ENCODE data around the gene IL15. TPM values are rescaled to one million over a fixed set of nuclear protein-coding genes. Genes with fewer than 3 reads are reported as not detected.
"Not testable (repeated sequence)": the region's sequence is repeated elsewhere in the genome, so short reads cannot be mapped to it uniquely, and the experiment has no call there.

The IL15 gene
- total RNA-seq, 1 experiment from 2014 or later, result 8.9 TPM

DNA sequence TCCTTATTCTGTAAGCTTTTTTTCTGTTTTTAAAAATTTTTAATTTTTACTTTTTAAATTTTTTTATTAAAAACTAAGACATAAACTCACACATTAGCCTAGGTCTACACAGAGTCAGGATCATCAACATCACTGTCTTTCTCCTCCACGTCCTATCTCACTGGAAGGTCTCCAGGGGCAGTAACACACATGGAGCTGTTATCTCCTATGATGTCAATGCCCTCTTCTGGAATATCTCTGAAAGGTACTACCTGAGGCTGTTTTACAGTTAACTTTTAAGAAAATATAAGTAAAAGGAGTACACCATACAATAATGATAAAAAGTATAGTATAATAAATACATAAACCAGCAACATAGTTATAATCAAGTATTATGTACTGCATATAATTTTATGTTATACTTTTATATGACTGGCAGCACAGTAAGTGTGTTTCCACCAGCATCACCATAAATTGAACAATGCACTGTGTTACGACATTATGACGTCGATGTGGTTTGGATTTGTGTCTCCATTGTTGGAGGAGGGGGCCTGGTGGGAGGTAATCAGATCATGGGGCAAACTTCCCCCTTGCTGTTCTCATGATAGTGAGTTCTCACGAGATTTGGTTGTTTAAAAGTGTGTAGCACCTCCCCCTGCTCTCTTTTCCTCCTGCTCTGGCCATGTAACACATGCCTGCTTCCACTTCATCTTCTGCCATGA is 21.3 kb downstream of the IL15 start:
- no peaks in the 10 kb centered on the region for H3K36me3 ChIP-seq
- no peak overlapping the region for H3K4me3 ChIP-seq
- peaks cover 30% of the 10 kb centered on the region for H3K4me1 ChIP-seq (replicated peaks)
- H3K27ac ChIP-seq, result no peak overlapping the region
- DNase-seq (ENCODE audit: low read depth in 1 of 2, low spot score in 2 of 2), result no peak
- H3K9me3 ChIP-seq (replicated peaks), result no peaks in the 10 kb centered on the region
- no peaks in the 10 kb centered on the region for H3K27me3 ChIP-seq (replicated peaks)

DNA sequence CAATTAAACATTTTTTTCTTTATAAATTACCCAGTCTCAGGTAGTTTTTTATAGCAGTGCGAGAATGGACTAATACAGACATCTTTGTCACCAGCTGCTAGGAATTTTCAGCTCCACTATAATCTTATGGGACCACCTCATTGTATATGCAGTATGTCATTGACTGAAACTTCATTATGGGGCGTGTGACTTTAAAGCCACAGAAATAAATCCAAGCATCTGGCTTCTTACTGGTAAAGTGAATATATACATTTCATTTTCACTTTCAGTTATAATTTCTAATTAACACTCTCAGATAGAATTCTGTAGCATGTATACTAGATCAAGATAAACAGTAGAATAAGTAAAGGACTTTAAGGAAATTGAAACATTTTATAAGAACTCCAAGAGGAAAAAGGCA is 21.9 kb downstream of the IL15 start:
- DNase-seq (ENCODE audit: low read depth in 1 of 2, low spot score in 2 of 2), result no peak
- Histone ChIP-seq H3K9me3 (replicated peaks) (no peaks in the 10 kb centered on the region), H3K27me3 (replicated peaks) (no peaks in the 10 kb centered on the region), H3K36me3 (no peaks in the 10 kb centered on the region), H3K4me3 (no peak overlapping the region), H3K4me1 (replicated peaks) (peaks cover 24% of the 10 kb centered on the region), H3K27ac (no peak overlapping the region)

DNA sequence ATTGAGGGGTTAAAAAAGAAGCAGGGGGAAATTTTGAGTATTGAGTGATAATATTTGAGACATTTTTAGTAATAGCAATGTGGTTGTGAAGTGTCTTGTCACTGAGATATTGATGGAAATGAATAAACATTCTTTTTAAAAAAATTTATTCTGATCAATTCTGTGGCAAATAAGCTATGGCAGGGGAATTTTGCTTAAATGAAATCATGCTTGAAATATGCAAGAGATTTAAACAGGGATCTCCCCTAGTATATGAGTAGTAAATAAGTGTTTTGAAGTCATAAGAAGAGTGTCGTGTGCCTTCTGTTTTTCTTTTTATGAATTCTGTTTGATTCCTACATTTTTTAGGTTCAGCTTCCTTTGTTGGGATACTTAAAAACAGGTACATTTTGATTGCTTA is 23.2 kb downstream of the IL15 start:
- peaks cover 12% of the 10 kb centered on the region; the same call in 1 of the 2 replicates for H3K4me1 ChIP-seq (replicated peaks)
- H3K27ac ChIP-seq, result no peak overlapping the region; the same call in 1 of the 2 replicates
- no peaks in the 10 kb centered on the region for H3K9me3 ChIP-seq (replicated peaks)
- no peaks in the 10 kb centered on the region for H3K27me3 ChIP-seq (replicated peaks)
- no peaks in the 10 kb centered on the region for H3K36me3 ChIP-seq
- H3K4me3 ChIP-seq, result no peak overlapping the region
- DNase-seq (ENCODE audit: low read depth in 1 of 2, low spot score in 2 of 2), result no peak

DNA sequence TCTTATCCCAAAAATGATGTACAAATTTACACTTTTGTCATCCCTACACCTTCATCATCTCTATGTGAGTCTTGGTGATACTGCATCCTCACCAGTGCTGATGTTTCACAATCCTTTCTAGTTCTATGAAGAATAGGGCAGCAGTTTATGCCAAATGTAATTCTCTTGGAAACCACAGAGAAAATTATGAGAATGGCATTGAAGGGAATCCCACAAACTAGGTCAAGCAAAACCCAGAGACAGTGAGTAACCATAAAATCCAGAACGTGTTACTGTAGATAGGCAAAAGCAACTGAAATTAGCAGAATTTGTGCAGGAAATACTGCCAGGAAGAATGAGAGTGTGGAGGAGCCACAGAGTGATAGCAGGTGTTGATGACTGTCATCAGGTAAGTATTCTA is 24.5 kb downstream of the IL15 start:
- DNase-seq (ENCODE audit: low read depth in 1 of 2, low spot score in 2 of 2), result no peak
- Histone ChIP-seq H3K9me3 (replicated peaks) (no peaks in the 10 kb centered on the region), H3K36me3 (no peaks in the 10 kb centered on the region), H3K27me3 (replicated peaks) (no peaks in the 10 kb centered on the region), H3K27ac (no peak overlapping the region), H3K4me1 (replicated peaks) (peaks cover 12% of the 10 kb centered on the region; the same call in 1 of the 2 replicates), H3K4me3 (no peak overlapping the region)

DNA sequence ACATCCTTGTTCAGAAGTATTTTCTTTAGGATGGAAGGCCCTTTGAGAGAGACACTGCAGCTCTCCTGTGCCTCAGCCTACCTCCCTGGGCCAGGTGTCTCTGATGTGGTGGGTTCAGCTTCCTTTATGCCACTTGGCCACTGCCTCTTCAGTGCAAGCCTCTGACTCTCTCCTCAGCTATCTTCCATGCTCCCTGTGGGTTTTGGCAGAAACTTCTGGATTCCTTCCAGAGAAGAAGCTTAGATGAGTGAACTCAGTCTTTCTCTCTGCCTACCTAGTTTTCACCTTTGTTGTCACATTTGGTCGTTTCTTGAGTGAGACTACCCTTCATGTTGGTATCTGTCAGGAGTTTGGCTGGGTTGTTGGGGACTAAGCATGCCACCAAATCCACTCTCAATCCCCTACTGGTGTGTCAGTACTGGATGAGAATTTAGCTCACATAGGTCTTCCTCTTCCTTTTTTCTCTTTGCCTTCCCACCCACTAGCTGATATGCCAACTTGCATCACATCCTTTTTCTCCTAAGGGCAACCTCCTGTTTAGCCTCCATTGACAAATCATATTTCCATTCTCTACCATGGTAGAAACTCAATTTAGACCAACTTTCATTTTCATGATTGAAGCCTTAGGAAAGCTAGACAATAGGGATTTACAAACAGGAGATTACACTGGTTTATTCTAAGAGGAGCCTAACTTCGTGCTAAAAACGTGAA is 32.0 kb downstream of the IL15 start:
- H3K27me3 ChIP-seq (replicated peaks), result no peaks in the 10 kb centered on the region
- no peaks in the 10 kb centered on the region for H3K9me3 ChIP-seq (replicated peaks)
- H3K27ac ChIP-seq, result no peak overlapping the region
- no peaks in the 10 kb centered on the region for H3K4me1 ChIP-seq (replicated peaks)
- DNase-seq (ENCODE audit: low read depth in 1 of 2, low spot score in 2 of 2), result no peak
- H3K36me3 ChIP-seq, result no peaks in the 10 kb centered on the region
- no peak overlapping the region for H3K4me3 ChIP-seq

DNA sequence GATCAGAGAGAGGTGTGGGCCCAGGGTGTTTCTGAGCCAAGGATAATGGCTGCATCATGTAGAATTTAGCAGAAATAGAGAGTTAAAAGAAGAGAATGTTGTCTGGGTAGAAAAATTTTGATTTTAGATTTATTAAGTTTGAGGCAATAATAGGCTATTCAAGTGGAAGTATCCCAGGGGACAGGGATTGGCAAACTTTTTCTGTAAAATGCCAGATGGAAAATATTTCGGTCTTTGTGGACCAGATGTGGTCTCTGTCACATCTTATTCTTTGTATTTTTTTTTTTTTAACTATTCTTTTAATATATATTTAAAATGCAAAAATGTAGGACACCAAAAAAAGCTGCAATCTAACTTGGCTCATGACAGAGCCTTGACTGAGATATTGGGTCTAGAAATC is 33.1 kb downstream of the IL15 start:
- Histone ChIP-seq H3K36me3 (no peaks in the 10 kb centered on the region), H3K27me3 (replicated peaks) (no peaks in the 10 kb centered on the region), H3K9me3 (replicated peaks) (no peaks in the 10 kb centered on the region), H3K4me1 (replicated peaks) (no peaks in the 10 kb centered on the region), H3K4me3 (no peak overlapping the region), H3K27ac (no peak overlapping the region)
- no peak for DNase-seq (ENCODE audit: low read depth in 1 of 2, low spot score in 2 of 2)

DNA sequence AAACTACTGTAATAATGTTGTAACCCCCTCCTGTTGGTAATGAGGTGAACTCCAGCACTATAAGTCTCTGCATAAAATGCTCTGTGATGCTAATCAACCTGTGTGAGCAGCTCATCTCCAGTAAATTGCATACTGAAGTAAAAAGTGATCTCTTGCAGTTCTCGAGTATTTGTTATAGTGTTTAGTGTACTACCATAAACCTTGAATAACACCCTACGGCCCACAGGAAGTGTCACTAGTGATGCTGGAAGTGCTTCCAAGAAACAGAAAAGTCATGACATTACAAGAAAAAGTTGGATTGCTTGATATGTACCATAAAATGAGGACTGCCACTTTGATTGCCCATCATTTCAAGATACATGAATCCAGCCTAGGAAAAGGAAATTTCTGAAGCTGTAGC is 39.0 kb downstream of the IL15 start:
- Histone ChIP-seq H3K36me3 (no peaks in the 10 kb centered on the region), H3K4me3 (no peak overlapping the region), H3K27ac (no peak overlapping the region), H3K9me3 (replicated peaks) (no peaks in the 10 kb centered on the region), H3K4me1 (replicated peaks) (peaks cover 15% of the 10 kb centered on the region), H3K27me3 (replicated peaks) (no peaks in the 10 kb centered on the region)
- DNase-seq (ENCODE audit: low read depth in 1 of 2, low spot score in 2 of 2), result no peak

DNA sequence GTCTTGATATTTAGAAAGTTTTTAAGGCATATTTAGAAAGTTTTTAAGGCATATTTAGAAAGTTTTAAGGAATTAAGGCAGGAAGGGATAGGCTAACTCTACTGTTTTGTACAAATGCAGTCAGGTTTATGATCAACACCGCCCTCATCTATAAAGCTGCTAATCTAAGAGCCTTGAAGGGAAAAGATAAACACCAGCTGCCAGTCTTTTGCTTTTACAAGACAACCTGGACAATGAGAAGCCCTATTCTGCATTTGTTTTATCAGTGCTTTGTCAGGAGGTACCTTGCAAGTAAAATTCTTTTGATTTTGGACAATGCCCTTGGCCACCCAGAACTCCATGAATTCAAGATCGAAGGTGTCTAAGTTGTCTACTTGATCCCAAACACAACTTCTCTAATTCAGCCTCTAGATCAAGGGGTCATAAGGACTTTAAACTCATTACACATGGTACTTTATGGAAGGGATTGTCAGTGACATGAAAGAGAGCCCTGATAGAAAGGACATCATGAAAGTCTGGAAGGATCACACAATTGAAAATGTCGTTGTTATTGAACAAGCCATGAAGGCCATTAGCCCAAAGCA is 39.8 kb downstream of the IL15 start:
- Histone ChIP-seq H3K4me3 (no peak overlapping the region), H3K9me3 (replicated peaks) (no peaks in the 10 kb centered on the region), H3K27ac (no peak overlapping the region), H3K36me3 (no peaks in the 10 kb centered on the region), H3K27me3 (replicated peaks) (no peaks in the 10 kb centered on the region), H3K4me1 (replicated peaks) (peaks cover 15% of the 10 kb centered on the region)
- DNase-seq (ENCODE audit: low read depth in 1 of 2, low spot score in 2 of 2), result no peak

DNA sequence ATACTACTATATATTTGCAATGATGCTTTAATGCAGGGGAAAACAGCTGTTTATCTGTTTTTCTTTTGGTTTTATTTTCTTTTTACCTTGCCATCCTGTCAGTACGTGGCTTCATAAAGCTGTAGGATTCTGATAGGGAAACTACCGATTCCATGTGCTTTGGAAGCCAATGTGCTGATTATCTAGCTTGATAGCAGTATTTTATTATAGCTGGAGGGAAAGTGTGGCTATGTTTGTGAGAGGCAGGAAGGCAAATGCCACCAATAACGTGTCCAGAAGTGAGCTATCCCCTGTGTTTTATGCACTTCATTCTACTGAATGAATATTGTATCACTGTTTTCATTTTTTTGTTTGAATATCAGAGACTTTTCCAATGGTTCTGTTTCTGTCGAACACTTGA is 43.7 kb downstream of the IL15 start:
- H3K4me1 ChIP-seq (replicated peaks), result peaks cover 15% of the 10 kb centered on the region
- H3K9me3 ChIP-seq (replicated peaks), result no peaks in the 10 kb centered on the region
- no peak overlapping the region for H3K4me3 ChIP-seq
- H3K27me3 ChIP-seq (replicated peaks), result no peaks in the 10 kb centered on the region
- H3K36me3 ChIP-seq, result no peaks in the 10 kb centered on the region
- no peak overlapping the region for H3K27ac ChIP-seq
- no peak for DNase-seq (ENCODE audit: low read depth in 1 of 2, low spot score in 2 of 2)

DNA sequence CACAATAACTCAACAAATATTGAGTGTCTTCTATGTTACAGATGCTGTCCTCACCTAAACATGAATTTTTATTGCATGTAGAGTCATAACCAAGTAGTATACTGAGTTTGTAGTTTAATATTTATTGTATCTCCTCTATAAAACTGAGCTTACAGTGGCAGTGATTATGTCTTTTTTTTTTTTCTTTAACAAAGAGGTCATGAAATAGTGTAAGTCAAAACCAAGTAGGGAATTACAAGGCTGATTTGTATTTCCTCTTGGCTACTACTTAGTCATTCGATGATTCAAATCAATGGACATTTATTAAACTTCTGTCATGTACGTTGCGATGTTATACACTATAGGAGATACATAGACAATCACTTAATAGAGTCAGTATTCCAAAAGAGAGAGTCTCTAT is 48.4 kb downstream of the IL15 start:
- DNase-seq (ENCODE audit: low read depth in 1 of 2, low spot score in 2 of 2), result no peak
- Histone ChIP-seq H3K27ac (no peak overlapping the region), H3K9me3 (replicated peaks) (no peaks in the 10 kb centered on the region), H3K4me1 (replicated peaks) (0 out of 2 replicates have a peak, but pooled peaks cover 3% of the 10 kb centered on the region), H3K36me3 (no peaks in the 10 kb centered on the region), H3K4me3 (no peak overlapping the region), H3K27me3 (replicated peaks) (no peaks in the 10 kb centered on the region)

DNA sequence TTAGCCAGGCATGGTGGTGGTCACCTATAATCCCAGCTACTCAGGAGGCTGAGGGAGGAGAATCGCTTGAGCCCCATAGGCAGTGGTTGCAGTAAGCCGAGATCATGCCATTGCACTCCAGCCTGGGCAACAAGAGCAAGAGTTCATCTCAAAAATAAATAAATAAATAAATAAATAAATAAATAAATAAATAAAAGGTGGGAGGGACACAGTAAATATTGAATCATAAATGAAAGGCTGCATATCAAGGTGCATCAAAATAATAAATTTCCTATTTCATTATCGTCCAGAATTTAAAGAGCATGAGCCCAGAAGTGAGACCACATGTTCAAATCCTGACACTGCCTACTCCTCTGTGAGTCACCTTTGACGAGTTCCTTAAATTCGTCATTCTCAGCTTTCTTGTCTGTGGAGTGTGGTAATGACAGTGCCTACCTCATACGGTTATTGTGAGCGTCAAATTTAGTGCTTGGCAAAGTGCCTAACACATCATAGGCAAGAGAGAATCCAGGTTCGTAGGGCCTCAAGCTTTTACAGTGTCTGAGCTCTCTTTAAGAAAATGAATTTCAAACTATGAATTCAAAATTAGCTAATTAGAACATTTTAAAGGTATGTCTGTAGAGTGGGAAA is 49.9 kb downstream of the IL15 start:
- Histone ChIP-seq H3K4me1 (replicated peaks) (0 out of 2 replicates have a peak, but pooled peaks cover 3% of the 10 kb centered on the region), H3K9me3 (replicated peaks) (no peaks in the 10 kb centered on the region), H3K27ac (no peak overlapping the region), H3K36me3 (no peaks in the 10 kb centered on the region), H3K4me3 (no peak overlapping the region), H3K27me3 (replicated peaks) (no peaks in the 10 kb centered on the region)
- DNase-seq (ENCODE audit: low read depth in 1 of 2, low spot score in 2 of 2), result peak in 1 of 2 experiments; percentile 1

DNA sequence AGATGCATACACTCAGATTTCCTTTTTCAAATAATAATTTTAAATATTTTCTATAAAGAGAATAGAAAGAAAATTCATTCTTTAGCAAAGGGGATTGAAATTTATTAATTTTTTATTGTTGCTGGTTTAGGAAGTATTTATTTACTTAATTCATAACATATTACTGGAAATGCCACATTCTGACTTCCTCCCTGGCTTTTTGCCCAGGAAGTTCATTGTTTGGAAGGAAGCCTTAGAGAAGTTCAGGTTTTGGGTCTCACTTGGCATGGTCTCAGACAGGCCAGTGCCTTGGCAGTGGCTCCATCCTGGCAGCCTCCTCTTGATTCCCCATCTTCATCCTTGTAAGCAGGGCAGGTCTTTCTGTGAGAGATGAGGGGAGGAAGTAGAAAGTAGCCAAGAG is 50.5 kb downstream of the IL15 start:
- no peaks in the 10 kb centered on the region for H3K9me3 ChIP-seq (replicated peaks)
- DNase-seq (ENCODE audit: low read depth in 1 of 2, low spot score in 2 of 2), result no peak
- no peak overlapping the region for H3K4me3 ChIP-seq
- no peaks in the 10 kb centered on the region for H3K36me3 ChIP-seq
- no peak overlapping the region for H3K27ac ChIP-seq
- H3K4me1 ChIP-seq (replicated peaks), result 0 out of 2 replicates have a peak, but pooled peaks cover 3% of the 10 kb centered on the region
- H3K27me3 ChIP-seq (replicated peaks), result no peaks in the 10 kb centered on the region

DNA sequence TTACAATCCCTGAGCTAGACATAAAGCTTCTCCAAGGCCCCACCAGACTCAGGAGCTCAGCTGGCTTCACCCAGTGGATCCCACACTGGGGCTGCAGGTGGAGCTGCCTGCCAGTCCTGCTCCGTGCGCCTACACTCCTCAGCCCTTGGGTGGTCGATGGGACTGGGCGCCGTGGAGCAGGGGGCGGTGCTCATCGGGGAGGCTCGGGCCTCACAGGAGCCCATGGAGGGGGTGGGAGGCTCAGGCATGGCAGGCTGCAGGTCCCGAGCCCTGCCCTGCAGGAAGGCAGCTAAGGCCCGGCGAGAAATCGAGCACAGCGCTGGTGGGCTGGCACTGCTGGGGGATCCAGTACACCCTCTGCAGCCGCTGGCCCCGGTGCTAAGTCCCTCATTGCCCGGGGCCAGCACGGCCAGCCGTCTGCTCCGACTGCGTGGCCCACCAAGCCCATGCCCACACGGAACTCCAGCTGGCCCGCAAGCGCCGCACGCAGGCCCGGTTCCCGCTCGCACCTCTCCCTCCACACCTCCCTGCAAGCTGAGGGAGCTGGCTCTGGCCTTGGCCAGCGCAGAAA is 53.4 kb downstream of the IL15 start:
- H3K4me1 ChIP-seq (replicated peaks); H3K27me3 ChIP-seq (replicated peaks); H3K9me3 ChIP-seq (replicated peaks); DNase-seq (ENCODE audit: low read depth in 1 of 2, low spot score in 2 of 2); H3K4me3 ChIP-seq; H3K36me3 ChIP-seq; H3K27ac ChIP-seq: not testable (repeated sequence)

DNA sequence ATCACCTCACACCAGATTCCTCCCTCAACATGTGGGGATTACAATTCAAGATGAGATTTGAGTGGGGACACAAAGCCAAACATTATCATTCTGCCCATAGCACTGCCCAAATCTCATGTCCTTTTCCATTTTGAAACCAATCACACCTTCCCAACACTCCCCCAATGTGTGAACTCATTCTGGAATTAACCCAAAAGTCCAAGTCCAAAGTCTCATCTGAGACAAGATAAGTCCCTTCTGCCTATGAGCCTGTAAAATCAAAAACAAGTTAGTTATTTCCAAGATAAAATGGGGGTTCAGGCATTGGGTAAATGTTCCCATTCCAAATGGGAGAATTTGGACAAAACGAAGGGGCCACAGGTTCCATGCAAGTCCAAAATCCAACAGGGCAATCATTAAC is 54.9 kb downstream of the IL15 start:
- H3K4me1 ChIP-seq (replicated peaks); H3K27ac ChIP-seq; H3K4me3 ChIP-seq; DNase-seq (ENCODE audit: low read depth in 1 of 2, low spot score in 2 of 2); H3K27me3 ChIP-seq (replicated peaks); H3K9me3 ChIP-seq (replicated peaks); H3K36me3 ChIP-seq: not testable (repeated sequence)

All from SJSA1 (cell line).